Superior temporal gyrus (tissue), 1 donor: ENCODE measurements around the gene TMEM243.
"Not testable (repeated sequence)": the region's sequence is repeated elsewhere in the genome, so short reads cannot be mapped to it uniquely, and the experiment has no call there.

ENCODE experiments used
- DNase-seq: peaks from one replicate; pipeline ENCODE4 v3.0.0-alpha.2; 2016; ENCODE audit errors: extremely low spot score

The TMEM243 gene

DNA sequence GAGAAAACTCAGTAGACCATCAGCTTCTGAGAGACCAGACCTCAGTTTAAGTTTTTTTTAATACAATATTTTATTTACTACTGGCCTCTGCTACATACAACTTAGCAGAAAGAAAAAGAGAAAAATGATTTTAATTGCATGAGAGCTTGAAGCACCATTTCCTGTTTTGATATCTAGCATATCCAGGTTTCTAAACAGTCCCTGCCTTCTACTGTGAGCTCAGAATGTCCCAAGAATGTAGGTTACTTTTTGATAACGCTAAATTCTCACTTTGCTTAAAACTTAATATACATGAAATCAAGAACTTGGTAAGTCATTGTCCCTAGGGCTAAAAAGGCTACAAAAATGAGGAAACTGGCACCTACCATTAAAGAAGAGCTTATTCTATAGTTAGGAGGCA, 7.0 kb downstream of the TMEM243 start:
- no peak for DNase-seq

DNA sequence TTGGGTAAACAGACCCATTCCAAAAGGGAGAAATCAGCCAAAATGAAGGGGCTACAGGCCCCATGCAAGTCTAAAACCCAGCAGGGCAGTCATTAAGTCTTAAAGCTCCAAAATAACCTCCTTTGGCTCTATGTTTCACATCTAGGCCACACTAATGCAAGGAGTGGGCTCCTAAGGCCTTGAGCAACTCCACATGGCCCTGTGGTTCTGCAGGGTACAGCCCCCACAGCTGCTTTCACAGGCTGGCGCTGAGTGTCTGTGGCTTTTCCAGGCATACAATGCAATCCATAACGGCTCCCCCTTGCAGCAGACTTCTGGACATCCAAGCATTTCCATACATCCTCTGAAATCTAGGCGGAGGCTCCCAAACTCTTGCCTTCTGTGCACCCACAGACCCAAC, 9.0 kb downstream of the TMEM243 start:
- DNase-seq = no peak

GRCh38 chr7:87209295-87209924, 10.1 kb downstream of the TMEM243 start:
- no peak for DNase-seq

- no peak for DNase-seq
Observed at GRCh38 chr7:87206361-87206760, 13.2 kb downstream of the TMEM243 start.

GRCh38 chr7:87205701-87206100, 13.8 kb downstream of the TMEM243 start:
- not testable (repeated sequence) for DNase-seq

GRCh38 chr7:87204933-87205332, 14.6 kb downstream of the TMEM243 start:
- DNase-seq = no peak

DNA sequence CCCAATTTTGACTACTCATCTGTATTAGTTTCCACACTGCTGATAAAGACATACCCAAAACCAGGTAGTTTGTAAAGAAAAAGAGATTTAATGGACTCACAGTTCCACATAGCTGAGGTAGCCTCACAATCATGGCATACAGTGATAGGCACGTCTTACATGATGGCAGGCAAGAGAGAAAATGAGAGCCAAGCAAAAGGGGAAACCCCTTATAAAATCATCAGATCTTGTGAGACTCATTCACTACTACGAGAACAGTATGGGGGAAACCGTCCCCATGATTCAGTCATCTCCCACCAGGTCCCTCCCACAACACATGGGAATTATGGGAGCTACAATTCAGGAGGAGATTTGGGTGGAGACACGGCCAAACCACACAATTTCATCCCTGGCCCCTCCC, 15.6 kb downstream of the TMEM243 start:
- DNase-seq = not testable (repeated sequence)

- DNase-seq = no peak
Observed at GRCh38 chr7:87202705-87203104, 16.8 kb downstream of the TMEM243 start.

GRCh38 chr7:87202208-87202607, 17.3 kb downstream of the TMEM243 start:
- DNase-seq = no peak

DNA sequence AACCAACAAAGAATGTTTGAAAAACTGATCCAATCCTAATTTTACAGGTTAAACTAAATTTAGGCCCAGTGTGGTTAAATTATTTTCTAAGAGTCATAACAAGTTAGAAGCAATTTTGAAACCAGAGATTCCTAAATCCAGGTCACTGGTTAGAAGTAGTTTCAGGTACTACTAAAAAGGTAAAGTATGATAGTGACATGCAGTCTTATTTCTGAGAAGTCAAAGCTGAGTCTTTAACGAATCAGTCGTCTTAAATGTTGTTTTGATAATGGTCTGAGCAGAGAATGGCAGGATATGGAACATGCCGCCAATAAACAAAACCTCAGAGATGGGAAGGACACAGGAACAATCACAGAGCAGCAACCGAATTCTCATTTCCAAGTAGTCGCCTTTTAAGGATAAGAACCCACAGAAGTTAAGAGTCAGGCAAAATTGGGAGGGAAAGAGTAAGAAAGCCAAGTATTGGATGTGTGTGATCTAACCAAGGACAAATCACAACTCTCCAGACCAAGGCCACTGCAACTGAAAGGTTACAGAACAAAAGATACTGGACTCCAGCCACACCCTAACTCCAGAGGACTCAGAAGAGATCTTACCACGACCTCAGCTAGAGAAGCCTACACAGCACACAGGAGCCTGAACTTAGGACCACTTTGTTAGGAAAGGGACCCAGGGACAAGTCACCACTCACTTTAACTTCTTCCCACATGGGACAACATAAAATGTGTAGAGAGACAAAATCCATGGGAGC, 19.7 kb downstream of the TMEM243 start:
- no peak for DNase-seq

DNA sequence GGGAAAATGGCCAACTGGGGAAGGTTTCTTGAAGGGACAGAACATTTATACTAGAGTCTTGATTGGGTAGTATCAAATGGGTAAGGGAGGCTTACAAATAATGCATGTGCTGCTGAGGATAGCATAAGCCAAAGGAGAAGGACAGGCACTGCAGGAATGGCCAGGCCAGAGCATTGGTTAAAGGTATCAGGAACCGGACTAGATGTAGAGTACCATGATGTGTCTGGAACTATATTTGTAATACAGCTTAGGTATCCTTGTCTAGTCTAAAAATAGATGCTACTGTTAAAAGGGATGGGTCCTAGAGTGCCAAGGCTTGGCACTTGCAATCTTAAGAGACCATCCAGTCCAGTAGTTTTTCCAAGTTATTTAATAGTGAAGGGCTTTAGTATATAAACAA, 20.3 kb downstream of the TMEM243 start:
- no peak for DNase-seq

DNA sequence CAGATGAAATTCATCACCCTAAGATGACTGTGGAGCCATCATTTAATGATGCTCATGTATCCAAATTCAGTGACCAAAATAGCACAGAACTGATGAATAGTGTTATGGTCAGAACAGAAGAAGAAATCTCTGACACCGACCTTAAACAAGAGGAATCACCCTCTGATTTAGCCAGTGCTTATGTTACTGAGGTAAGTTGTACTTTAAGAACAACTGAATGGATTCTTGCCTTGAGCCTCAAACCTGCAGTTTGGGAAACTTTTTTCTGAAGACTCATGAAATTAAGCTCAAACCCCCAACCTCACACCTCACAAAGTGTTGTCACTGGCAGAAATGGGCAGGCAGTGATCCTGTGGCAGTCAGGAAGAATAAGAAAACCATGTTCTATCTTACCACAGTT, 25.6 kb downstream of the TMEM243 start:
- DNase-seq = no peak

GRCh38 chr7:87192784-87193487, 26.6 kb downstream of the TMEM243 start:
- no peak for DNase-seq

GRCh38 chr7:87190783-87191182, 28.7 kb downstream of the TMEM243 start:
- DNase-seq = no peak

- no peak for DNase-seq
Observed at GRCh38 chr7:87188930-87189329, 30.6 kb downstream of the TMEM243 start.

DNA sequence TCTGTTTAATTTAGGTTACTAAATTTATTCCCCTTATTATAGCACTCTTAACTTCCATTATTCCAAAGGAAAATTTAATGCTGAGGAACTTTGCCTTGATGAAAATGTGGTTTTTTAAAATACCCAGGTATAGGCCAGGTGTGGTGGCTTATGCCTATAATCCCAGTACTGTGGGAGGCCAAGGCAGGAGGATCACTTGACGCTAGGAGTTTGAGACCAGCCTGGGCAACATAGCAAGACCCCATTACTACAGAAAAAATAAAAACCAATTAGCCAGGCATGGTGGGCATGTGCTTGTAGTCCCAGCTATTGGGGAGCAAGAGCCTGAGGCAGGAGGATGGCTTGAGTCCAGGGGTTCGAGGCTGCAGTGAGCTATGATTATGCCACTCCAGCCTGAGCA, 32.4 kb downstream of the TMEM243 start:
- no peak for DNase-seq

GRCh38 chr7:87179180-87179579, 40.4 kb downstream of the TMEM243 start:
- DNase-seq = no peak

DNA sequence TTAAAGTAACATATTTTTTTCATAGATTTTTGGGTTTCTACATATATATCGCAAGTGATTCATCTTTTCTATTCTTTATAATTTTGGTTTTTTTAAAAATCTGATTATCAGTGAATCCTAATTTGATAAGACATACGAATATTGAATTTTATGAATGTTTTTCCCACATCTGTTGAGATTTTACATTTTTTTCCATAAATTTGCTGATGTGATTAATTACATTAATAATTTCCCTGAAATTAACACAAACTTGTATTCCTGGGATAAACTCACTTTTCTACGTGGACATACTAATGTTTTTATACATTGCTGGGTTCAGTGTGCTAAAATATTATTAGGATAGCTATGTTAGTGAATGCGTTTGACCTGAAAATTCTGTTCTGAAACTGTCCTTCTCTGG, 41.2 kb downstream of the TMEM243 start:
- no peak for DNase-seq

DNA sequence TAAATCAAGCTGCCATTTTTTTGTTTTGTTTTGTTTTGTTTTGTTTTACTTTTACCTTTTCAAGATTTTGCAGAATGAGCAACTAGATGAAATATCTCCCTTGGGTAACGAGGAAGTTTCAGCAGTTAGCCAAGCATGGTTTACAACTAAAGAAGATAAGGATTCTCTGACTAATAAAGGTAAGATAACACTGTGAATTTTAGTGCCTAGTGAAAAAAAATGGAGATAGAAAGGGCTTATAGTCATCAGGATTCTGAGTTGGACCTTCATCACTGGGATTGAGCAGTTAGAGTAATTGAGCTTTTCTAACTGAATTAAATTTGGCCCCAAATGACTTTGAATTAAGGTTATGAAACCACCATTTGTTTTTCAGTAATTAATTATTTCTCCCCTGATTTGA, 46.1 kb downstream of the TMEM243 start:
- no peak for DNase-seq

- DNase-seq = no peak
Observed at GRCh38 chr7:87171282-87171934, 48.1 kb downstream of the TMEM243 start.

GRCh38 chr7:87170828-87171227, 48.7 kb downstream of the TMEM243 start:
- no peak for DNase-seq

GRCh38 chr7:87164433-87164832, 55.1 kb downstream of the TMEM243 start:
- no peak for DNase-seq
